K562 (cell line): ENCODE measurements around the gene AMOTL1. TPM values are rescaled to one million over a fixed set of nuclear protein-coding genes. Genes with fewer than 3 reads are reported as not detected.

Experiments
- ATAC-seq: fragments of 200-7000 bp; cut with Tn5 transposase; 3 replicates; pipeline ENCODE4 v1.9.1; 2020; ENCODE audit warnings: moderate library complexity
- BruUV-seq: library from RNA; stranded (reverse); fragments of 400-500 nt; replicated peaks from 2 replicates; lab custom pipeline; 2021; lab: Mats Ljungman, UMichigan
- CTCF ChIA-PET: fragments of 300-600 bp; formaldehyde crosslinking; extraction: SDS; loops from one replicate; lab custom pipeline; 2021; ENCODE audit warnings: low intra/inter-chr PET ratio; lab: Yijun Ruan, JAX
- POLR2A ChIA-PET: fragments of 300-600, 350-650 bp; sonication (Branson Sonifier 250); formaldehyde crosslinking; extraction: SDS; loops from one replicate; lab custom pipeline; 2021; ENCODE audit warnings: antibody characterized with exemption, inconsistent platforms; lab: Yijun Ruan, JAX
- DNase-seq, 4 experiments: peaks; one replicate each; pipeline versions ENCODE4 v3.0.0 to v3.0.0-alpha.2; 2011 to 2018; ENCODE audit warnings: low spot score in 3 of 4, mixed read lengths in 3 of 4; ENCODE audit errors: extremely low read depth in 1 of 4
- FAIRE-seq: peaks from 2 replicates; lab custom pipeline; 2011; peaks lifted over from hg19 to GRCh38; lab: Jason Lieb, UNC
- H2AFZ ChIP-seq: 2 replicates; pipeline ENCODE4 v1.6.0; 2011; ENCODE audit warnings: low read depth, low read length, control low read depth, inconsistent platforms
- H3K27ac ChIP-seq: fragments of 200-600 bp; 3 replicates; pipeline ENCODE4 v1.8.0; 2011; ENCODE audit warnings: low read depth, mild to moderate bottlenecking, control low read depth, inconsistent platforms, low read length, moderate library complexity, mixed read lengths; ENCODE audit errors: extremely low read depth
- H3K27me3 ChIP-seq, 2 experiments: fragments of 300-600 bp in 1 of 2; 2 replicates in 1 of 2; 3 replicates in 1 of 2; pipeline versions ENCODE4 v1.6.0 to v1.8.0; 2011; ENCODE audit warnings: inconsistent platforms in 2 of 2, low read length in 2 of 2, mild to moderate bottlenecking in 1 of 2, mixed read lengths in 1 of 2, moderate library complexity in 1 of 2; ENCODE audit not compliant: control insufficient read depth in 2 of 2, insufficient read depth in 2 of 2
- H3K36me3 ChIP-seq: fragments of 300-600 bp; 3 replicates; pipeline ENCODE4 v1.8.0; 2011; ENCODE audit warnings: mild to moderate bottlenecking, low read length, inconsistent platforms; ENCODE audit not compliant: control insufficient read depth, insufficient read depth
- H3K4me1 ChIP-seq, 2 experiments: fragments of 200-600 bp in 1 of 2; replicated peaks in 1 of 2; 2 replicates in 1 of 2; 3 replicates in 1 of 2; pipeline versions ENCODE4 v1.5.1 to v1.8.0; 2011; ENCODE audit warnings: inconsistent platforms in 2 of 2, low read length in 2 of 2, mild to moderate bottlenecking in 1 of 2, mixed read lengths in 1 of 2, moderate library complexity in 1 of 2; ENCODE audit not compliant: control insufficient read depth in 2 of 2, insufficient read depth in 2 of 2
- H3K4me2 ChIP-seq: 2 replicates; pipeline ENCODE4 v1.6.1; 2011; ENCODE audit warnings: low read length, control low read depth, inconsistent platforms, mixed read lengths; ENCODE audit not compliant: insufficient read depth
- H3K4me3 ChIP-seq: fragments of 200-600 bp; sonication (generic), shearing (Covaris generic); 2 replicates; pipeline ENCODE4 v1.5.1; 2016; ENCODE audit warnings: control low read depth, inconsistent platforms
- H3K79me2 ChIP-seq: fragments of 200-600 bp; 3 replicates; pipeline ENCODE4 v1.8.0; 2011; ENCODE audit warnings: low read length, inconsistent platforms; ENCODE audit not compliant: control insufficient read depth, insufficient read depth
- H3K9ac ChIP-seq, 2 experiments: 2 replicates each; pipeline versions ENCODE4 v1.6.0 to v1.6.1; 2011; ENCODE audit warnings: low read depth in 2 of 2, low read length in 2 of 2, control low read depth in 1 of 2, inconsistent platforms in 1 of 2, mild to moderate bottlenecking in 1 of 2, mixed read lengths in 1 of 2; ENCODE audit not compliant: insufficient read depth in 1 of 2
- H3K9me1 ChIP-seq: one replicate; pipeline ENCODE4 v1.6.0; 2011; ENCODE audit warnings: inconsistent platforms, mild to moderate bottlenecking, low read length, moderate library complexity; ENCODE audit not compliant: control insufficient read depth, insufficient read depth
- H3K9me3 ChIP-seq: replicated peaks from 2 replicates; pipeline ENCODE4 v1.5.1; 2011; ENCODE audit warnings: low read depth, low read length, inconsistent platforms; ENCODE audit not compliant: control insufficient read depth, insufficient read depth
- H4K20me1 ChIP-seq: replicated peaks from 2 replicates; pipeline ENCODE4 v1.6.1; 2011; ENCODE audit warnings: low read length, inconsistent platforms, mixed read lengths; ENCODE audit not compliant: control insufficient read depth, insufficient read depth
- DDX20 ChIP-seq: fragments of 450-650 bp; IDR thresholded peaks from 2 replicates; pipeline ENCODE4 v1.6.1; 2016; ENCODE audit warnings: missing genetic modification characterization, low read depth, mild to moderate bottlenecking, missing compliant biosample characterization, moderate library complexity
- ERF ChIP-seq: fragments of 450-650 bp; formaldehyde crosslinking; IDR thresholded peaks from 2 replicates; pipeline ENCODE4 v1.4.0; 2020; ENCODE audit warnings: mild to moderate bottlenecking, mixed read lengths
- FOSL1 ChIP-seq: fragments of 200-800 bp; sonication (Bioruptor generic); conservative IDR thresholded peaks from 2 replicates; pipeline ENCODE4 v1.6.1; 2016; ENCODE audit warnings: missing genetic modification characterization, missing compliant biosample characterization
- GTF2A2 ChIP-seq: IDR thresholded peaks from 2 replicates; pipeline ENCODE4 v1.6.1; 2016; ENCODE audit warnings: mild to moderate bottlenecking, missing genetic modification characterization, missing compliant biosample characterization
- KLF6 ChIP-seq: fragments of 250-450 bp; sonication (Bioruptor Pico); IDR thresholded peaks from 2 replicates; pipeline ENCODE4 v1.4.0; 2020; ENCODE audit warnings: mild to moderate bottlenecking, moderate library complexity, borderline replicate concordance
- LCOR ChIP-seq: sonication (generic); formaldehyde crosslinking; IDR thresholded peaks from 2 replicates; pipeline ENCODE4 v1.8.0; 2022; ENCODE audit warnings: mild to moderate bottlenecking, missing genetic modification reagents
- PHTF2 ChIP-seq: fragments of 250-450 bp; sonication (Bioruptor Pico); IDR thresholded peaks from 2 replicates; pipeline ENCODE4 v1.5.0; 2021; ENCODE audit warnings: mild to moderate bottlenecking
- POLR2G ChIP-seq: fragments of 200-400 bp; formaldehyde crosslinking; IDR thresholded peaks from 2 replicates; pipeline ENCODE4 v1.6.1; 2017; ENCODE audit warnings: low read depth, mild to moderate bottlenecking, antibody characterized with exemption, low read length, moderate library complexity
- RBM25 ChIP-seq: fragments of 200-400 bp; formaldehyde crosslinking; IDR thresholded peaks from 2 replicates; pipeline ENCODE4 v1.6.1; 2018; ENCODE audit warnings: low read length, low read depth, moderate library complexity; ENCODE audit not compliant: severe bottlenecking
- SMAD1 ChIP-seq: fragments of 150-350 bp; IDR thresholded peaks from 2 replicates; pipeline ENCODE4 v1.6.1; 2014; ENCODE audit warnings: low read length, low read depth; ENCODE audit not compliant: partially characterized antibody
- STAT5B ChIP-seq: fragments of 250-450 bp; sonication (Bioruptor Pico); IDR thresholded peaks from 2 replicates; pipeline ENCODE4 v1.8.0; 2021; ENCODE audit warnings: mild to moderate bottlenecking, inconsistent platforms
- ZNF316 ChIP-seq: fragments of 450-650 bp; IDR thresholded peaks from 2 replicates; pipeline ENCODE4 v1.6.1; 2016
- in situ Hi-C: fragments of 300-500 bp; cut with MboI; formaldehyde crosslinking; loops from 4 replicates; pipeline ENCODE4 v1.15.0; 2018; ENCODE audit warnings: inconsistent platforms, mixed read lengths
- intact Hi-C: fragments of 100-400 bp; cut with micrococcal nuclease; formaldehyde crosslinking; loops from 2 replicates; pipeline ENCODE4 v1.14.2; 2022
- polyA plus RNA-seq, 8 experiments: library from polyadenylated mRNA; depleted of rRNA in 4 of 8; stranded (reverse) in 5 of 8; unstranded in 3 of 8; fragments of >200 nt; fragmentation: Nextera tagmentation in 2 of 8; fragmentation: Illumina TruSeq in 1 of 8; extraction: Ambion mirVana in 2 of 8; extraction: Trizol in 1 of 8; gene quantifications; 2 replicates each; pipeline versions ENCODE4 v1.2.1 to v1.2.3, GENCODE V29; 2011 to 2014; ENCODE audit warnings: inconsistent platforms in 1 of 8, missing spikeins in 1 of 8
- total RNA-seq, 7 experiments: library from RNA; depleted of rRNA in 6 of 7; stranded (reverse); fragments of >200 nt in 6 of 7; fragmentation: Illumina TruSeq in 2 of 7; extraction: Trizol in 2 of 7; gene quantifications; 2 replicates each; pipeline versions ENCODE4 v1.2.1 to v1.2.3, GENCODE V29; 2011 to 2021; ENCODE audit warnings: low replicate concordance in 1 of 7
- TF ChIP-seq, protein P1 (sequence below): fragments of 450-650 bp; IDR thresholded peaks from 2 replicates; pipeline ENCODE4 v1.6.1; 2016
- TF ChIP-seq, protein P2 (sequence below), 3 experiments: fragments of 200-800 bp in 1 of 3; fragments of 250-450 bp in 1 of 3; fragments of 450-650 bp in 1 of 3; sonication (Bioruptor Pico) in 1 of 3; sonication (Bioruptor generic) in 1 of 3; formaldehyde crosslinking in 1 of 3; IDR thresholded peaks; 2 replicates each; pipeline versions ENCODE4 v1.6.1 to v1.8.0; 2016 to 2022; ENCODE audit warnings: mild to moderate bottlenecking in 2 of 3, missing genetic modification characterization in 2 of 3, missing compliant biosample characterization in 1 of 3, moderate library complexity in 1 of 3

Gene AMOTL1
- total and polyA plus RNA-seq, 9 of the 15 experiments (the other 6 are each of a cell fraction or from before 2014, with no cell fraction given) = 4.0 to 35.4 (median 14.0) TPM

DNA sequence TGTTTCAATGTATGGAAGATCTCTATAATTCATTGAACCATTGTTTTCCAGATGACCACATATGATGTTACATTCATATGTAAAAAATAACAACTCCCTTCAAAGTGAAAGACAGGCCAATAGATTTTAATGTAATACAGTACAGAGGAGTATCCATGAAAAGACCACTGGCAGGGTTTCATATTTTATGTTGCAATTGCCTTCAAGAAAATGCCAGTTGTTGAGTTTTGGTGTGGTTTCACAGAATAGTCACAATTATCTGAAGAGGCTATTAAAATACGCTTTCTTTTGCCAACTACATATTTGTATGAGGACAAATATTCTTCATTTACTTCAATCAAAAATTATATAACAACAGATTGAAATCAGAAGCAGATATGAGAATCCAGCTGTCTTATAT, 14.3 kb downstream of the AMOTL1 start (continued):
- TF ChIP-seq KLF6 (no peak), LCOR (CRISPR knock-in tag) (no peak), FOSL1 (no peak), PHTF2 (CRISPR knock-in tag) (no peak), POLR2G (no peak)
- TF ChIP-seq, protein P1, sequence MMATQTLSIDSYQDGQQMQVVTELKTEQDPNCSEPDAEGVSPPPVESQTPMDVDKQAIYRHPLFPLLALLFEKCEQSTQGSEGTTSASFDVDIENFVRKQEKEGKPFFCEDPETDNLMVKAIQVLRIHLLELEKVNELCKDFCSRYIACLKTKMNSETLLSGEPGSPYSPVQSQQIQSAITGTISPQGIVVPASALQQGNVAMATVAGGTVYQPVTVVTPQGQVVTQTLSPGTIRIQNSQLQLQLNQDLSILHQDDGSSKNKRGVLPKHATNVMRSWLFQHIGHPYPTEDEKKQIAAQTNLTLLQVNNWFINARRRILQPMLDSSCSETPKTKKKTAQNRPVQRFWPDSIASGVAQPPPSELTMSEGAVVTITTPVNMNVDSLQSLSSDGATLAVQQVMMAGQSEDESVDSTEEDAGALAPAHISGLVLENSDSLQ = no peak

DNA sequence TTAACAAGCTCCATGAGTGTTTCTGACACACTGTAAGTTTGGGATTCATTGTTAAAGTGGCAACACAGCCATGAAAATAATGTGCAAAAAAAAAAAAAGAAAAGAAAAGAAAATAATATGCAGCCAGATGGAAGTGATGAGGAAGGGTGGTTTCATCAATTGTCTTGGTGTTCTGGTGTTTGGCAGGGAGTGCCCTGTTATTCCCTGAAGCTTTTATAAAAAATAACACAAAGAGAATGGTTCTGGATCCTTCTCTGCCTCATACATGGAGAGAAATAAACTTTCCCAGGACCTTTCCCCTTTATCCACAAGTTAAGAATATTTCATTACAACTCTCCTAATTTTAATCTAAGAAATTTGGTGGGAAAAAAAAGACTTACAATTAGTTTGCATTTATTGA, 16.7 kb downstream of the AMOTL1 start:
- Histone ChIP-seq H3K27ac (no peak overlapping the region), H4K20me1 (no peaks in the 10 kb centered on the region), H3K9me1 (no peaks in the 10 kb centered on the region), H3K4me2 (no peak overlapping the region), H3K4me3 (no peak overlapping the region), H2AFZ (no peak overlapping the region), H3K9ac (no peak overlapping the region), H3K79me2 (peaks cover 91% of the 10 kb centered on the region), H3K27me3 (no peaks in the 10 kb centered on the region), H3K9me3 (no peaks in the 10 kb centered on the region), H3K36me3 (no peaks in the 10 kb centered on the region), H3K4me1 (peaks cover 0 to 31% of the 10 kb centered on the region in 2 experiments; a peak in 3 of 5 replicates)
- DNase-seq (no peak), FAIRE-seq (no peak), ATAC-seq (no peak)
- ChIA-PET CTCF (no interaction called here), POLR2A (no interaction called here)
- no TSS peak for BruUV-seq
- in situ Hi-C loops = no loop called here
- intact Hi-C loops = loop anchor here (5.0 kb wide), 1 partner anchor 112 kb away; no protein-coding TSS in a partner anchor
- TF ChIP-seq ZNF316 = no peak
- TF ChIP-seq RBM25 = no peak
- no peak for TF ChIP-seq STAT5B (CRISPR knock-in tag)
- TF ChIP-seq, protein P2, sequence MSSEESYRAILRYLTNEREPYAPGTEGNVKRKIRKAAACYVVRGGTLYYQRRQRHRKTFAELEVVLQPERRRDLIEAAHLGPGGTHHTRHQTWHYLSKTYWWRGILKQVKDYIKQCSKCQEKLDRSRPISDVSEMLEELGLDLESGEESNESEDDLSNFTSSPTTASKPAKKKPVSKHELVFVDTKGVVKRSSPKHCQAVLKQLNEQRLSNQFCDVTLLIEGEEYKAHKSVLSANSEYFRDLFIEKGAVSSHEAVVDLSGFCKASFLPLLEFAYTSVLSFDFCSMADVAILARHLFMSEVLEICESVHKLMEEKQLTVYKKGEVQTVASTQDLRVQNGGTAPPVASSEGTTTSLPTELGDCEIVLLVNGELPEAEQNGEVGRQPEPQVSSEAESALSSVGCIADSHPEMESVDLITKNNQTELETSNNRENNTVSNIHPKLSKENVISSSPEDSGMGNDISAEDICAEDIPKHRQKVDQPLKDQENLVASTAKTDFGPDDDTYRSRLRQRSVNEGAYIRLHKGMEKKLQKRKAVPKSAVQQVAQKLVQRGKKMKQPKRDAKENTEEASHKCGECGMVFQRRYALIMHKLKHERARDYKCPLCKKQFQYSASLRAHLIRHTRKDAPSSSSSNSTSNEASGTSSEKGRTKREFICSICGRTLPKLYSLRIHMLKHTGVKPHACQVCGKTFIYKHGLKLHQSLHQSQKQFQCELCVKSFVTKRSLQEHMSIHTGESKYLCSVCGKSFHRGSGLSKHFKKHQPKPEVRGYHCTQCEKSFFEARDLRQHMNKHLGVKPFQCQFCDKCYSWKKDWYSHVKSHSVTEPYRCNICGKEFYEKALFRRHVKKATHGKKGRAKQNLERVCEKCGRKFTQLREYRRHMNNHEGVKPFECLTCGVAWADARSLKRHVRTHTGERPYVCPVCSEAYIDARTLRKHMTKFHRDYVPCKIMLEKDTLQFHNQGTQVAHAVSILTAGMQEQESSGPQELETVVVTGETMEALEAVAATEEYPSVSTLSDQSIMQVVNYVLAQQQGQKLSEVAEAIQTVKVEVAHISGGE (CRISPR knock-in tag; IDR thresholded peaks at IDR 0.05) = no peak
- no peak for TF ChIP-seq DDX20 (tag)
- TF ChIP-seq SMAD1 = no peak
- TF ChIP-seq ERF (CRISPR knock-in tag) = no peak
- no peak for TF ChIP-seq GTF2A2
